Kidney epithelial cell (primary cell): ENCODE data around the gene RPH3AL. TPM values are rescaled to one million over a fixed set of nuclear protein-coding genes. Genes with fewer than 3 reads are reported as not detected.

Experiments
- DNase-seq: peaks from one replicate; pipeline ENCODE4 v3.0.0-alpha.2; 2010; ENCODE audit warnings: low read depth
- H3K27me3 ChIP-seq: 2 replicates; pipeline ENCODE4 v1.6.0; 2011; ENCODE audit warnings: low read length; ENCODE audit not compliant: control insufficient read depth, insufficient read depth
- H3K36me3 ChIP-seq: 2 replicates; pipeline ENCODE4 v1.5.1; 2011; ENCODE audit warnings: low read length; ENCODE audit not compliant: control insufficient read depth, insufficient read depth
- H3K4me3 ChIP-seq: 2 replicates; pipeline ENCODE4 v1.5.1; 2011; ENCODE audit warnings: low read depth, mild to moderate bottlenecking, control low read depth, low read length
- CTCF ChIP-seq: IDR thresholded peaks from 2 replicates; pipeline ENCODE4 v1.5.1; 2011; ENCODE audit warnings: mild to moderate bottlenecking, moderate library complexity, low read length, control low read depth, inconsistent platforms; ENCODE audit not compliant: insufficient read depth, poor library complexity, severe bottlenecking
- total RNA-seq: library from RNA; depleted of rRNA; stranded (reverse); fragments of >200 nt; gene quantifications from 2 replicates; pipeline ENCODE4 v1.2.3, GENCODE V29; 2015

The RPH3AL gene
- total RNA-seq, 1 donor from 2014 or later = 15.1 TPM

DNA sequence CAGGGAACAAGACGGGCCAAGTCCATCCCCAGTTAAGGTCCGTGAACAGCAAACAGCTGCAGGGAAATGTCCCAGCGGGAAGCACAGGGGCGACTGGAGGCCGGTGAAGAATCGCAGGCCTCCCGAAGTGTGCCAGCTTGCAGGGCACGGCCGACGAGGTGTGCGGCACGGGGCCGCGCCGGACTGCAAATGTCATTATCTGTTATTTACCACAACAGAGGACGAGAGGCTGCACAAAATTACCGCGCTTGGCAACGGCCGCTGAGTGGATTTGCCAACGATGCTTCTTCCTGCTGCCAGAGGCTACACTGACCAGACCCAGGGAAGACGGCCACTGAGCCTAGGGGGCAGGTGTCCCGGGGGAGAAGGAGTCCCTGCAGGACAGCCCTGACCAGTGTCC lies 53.1 kb downstream of the RPH3AL start:
- TF ChIP-seq CTCF = no peak
- Histone ChIP-seq H3K4me3 (no peak overlapping the region), H3K36me3 (no peaks in the 10 kb centered on the region), H3K27me3 (no peaks in the 10 kb centered on the region)
- DNase-seq = no peak

DNA sequence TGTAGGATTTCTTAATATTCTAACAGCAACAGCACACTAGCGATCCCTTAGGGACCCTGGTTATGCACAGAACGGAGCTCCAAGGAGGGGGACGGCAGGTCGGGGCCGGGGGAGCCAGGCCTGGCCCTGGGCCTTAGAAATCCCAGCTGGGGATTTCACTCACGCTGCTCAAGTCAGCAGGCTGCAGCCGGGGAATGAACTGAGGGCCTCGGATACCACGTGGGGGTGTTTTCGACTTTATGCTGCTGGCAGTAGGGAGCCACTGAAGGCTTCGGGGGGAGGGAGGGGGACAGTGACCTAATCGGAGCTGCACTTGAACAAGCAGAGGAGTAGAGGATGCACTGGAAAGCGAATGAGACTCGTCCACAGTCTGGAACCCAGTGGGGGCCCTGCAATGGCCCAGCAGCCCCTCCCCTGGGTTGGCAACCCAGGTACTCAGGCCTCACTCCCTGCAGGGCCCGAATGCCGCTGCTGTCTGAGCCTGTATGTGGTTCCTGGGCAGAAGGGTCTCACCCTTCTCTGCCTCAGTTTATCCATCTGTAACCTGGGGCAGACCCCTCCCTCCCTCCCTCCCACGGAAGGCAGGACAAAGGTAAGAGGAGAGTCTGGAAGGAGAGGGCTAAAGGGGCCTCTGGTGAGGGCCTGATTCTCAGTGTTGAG lies 53.7 kb downstream of the RPH3AL start:
- no peak overlapping the region for H3K4me3 ChIP-seq
- H3K36me3 ChIP-seq = no peaks in the 10 kb centered on the region
- no peak for TF ChIP-seq CTCF
- H3K27me3 ChIP-seq = no peaks in the 10 kb centered on the region
- DNase-seq = no peak

DNA sequence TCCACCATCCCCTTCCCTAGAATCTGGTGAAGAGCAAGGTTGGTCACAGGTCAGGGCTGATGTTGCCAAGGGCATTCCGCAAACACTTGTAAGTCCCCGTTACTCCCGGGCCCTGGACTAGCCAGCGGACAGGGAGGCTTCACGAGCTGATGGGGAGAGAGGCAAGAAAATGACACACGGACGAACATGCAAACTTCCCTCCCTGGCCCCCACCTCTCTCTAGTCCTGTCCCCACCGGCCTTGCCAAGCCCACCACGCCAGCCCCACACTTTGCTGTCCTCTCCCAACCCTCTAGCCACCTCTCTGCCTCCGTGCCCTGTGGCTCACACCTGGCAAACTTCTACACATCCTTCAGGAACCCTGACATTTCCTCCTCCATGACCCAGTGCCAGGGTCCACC lies 54.8 kb downstream of the RPH3AL start:
- Histone ChIP-seq H3K36me3 (no peaks in the 10 kb centered on the region), H3K27me3 (no peaks in the 10 kb centered on the region), H3K4me3 (no peak overlapping the region)
- TF ChIP-seq CTCF = no peak
- no peak for DNase-seq

DNA sequence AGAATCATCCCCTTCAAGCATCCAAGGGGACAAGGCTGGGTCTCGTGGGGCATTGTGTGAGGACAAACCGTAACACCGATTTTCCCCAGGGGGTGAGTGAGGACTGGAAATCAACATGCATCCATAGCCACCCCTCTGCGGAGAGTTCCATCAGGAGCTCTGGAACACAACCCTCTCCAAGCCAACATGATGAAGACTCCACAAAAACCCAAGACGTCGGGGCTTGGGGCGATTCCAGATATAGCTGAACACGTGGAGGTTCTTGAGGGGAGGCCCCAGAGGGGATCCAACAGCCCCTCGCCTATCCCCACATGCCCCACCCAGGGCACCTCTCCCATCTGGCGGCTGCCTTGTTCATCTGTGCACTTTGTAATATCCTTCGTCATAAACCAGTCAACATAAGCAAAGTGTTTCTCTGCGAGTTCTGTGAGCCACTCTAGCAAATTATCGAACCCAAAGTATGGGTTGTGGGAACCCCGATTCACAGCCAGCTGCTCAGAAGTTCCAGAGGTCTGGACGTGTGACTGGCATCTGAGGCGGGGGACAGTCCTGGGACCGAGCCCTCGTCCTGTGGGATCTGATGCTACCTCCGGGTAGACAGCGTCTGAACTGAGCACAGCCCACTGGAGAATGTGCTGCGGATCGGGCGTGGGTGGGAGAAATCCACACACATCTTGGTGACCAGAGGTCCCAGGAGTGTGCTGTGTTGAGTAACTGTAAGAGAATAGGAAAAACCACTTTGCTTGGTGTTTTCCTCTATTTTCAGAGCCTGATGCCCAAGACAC lies 55.5 kb downstream of the RPH3AL start:
- no peaks in the 10 kb centered on the region for H3K27me3 ChIP-seq
- no peaks in the 10 kb centered on the region for H3K36me3 ChIP-seq
- no peak overlapping the region for H3K4me3 ChIP-seq
- no peak for TF ChIP-seq CTCF
- no peak for DNase-seq

DNA sequence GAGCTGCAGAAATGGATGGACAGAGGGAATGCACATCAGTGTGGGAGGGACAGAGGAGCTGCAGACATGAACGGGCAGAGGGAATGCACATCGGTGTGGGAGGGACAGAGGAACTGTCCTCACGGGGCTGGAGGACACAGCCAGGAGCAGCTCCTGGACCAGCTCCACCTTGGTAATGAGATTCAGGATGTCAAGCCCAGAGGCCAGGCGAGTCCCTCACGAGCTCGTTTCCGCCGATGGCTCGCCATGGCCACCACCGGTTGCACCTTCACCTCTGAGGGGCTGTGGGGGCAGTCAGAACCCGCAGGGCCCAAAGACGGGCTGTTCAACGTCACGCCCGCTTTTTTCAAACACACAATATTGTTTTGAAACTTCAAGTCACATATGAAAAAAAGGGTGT lies 56.2 kb downstream of the RPH3AL start:
- no peak for DNase-seq
- Histone ChIP-seq H3K27me3 (no peaks in the 10 kb centered on the region), H3K4me3 (no peak overlapping the region), H3K36me3 (no peaks in the 10 kb centered on the region)
- no peak for TF ChIP-seq CTCF
